Measurements from ENCODE around the gene ANKS1B. TPM values are rescaled to one million over a fixed set of nuclear protein-coding genes. Genes with fewer than 3 reads are reported as not detected.

The ANKS1B gene
- total and polyA plus RNA-seq, 7 donors, result 0.46 to 7.4 (median 3.6) TPM

DNA sequence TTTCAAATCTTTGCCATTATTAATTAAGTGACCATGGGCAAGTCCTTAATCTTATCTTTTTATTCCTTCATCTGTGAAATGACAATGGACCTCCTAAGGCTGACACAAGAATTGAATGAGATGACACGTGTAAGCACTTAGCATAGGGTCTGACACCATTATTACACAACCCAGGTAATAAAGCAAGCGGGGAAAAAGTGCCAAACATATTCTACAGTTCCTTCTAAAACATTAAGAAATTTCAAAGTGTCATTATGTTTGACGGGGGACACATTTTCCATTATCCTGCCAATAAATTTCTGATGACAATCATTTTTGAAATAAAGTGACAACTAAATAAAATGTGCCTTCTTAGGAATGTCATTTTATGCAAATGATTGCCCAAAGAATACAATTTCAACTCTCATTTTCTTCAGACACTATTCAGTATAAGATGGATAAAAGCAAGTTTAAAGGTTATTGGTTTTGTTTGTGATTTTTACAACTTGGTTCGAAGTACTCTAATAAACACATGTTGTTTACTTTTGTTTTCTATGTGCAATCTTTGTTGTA is 3.0 kb downstream of the ANKS1B start:
- Histone ChIP-seq H3K9me3 (no peaks in the 10 kb centered on the region), H3K4me3 (no peak overlapping the region), H3K4me1 (peaks cover 2% of the 10 kb centered on the region), H3K27ac (no peak overlapping the region), H3K36me3 (ENCODE audit: insufficient read depth in 1 of 2, low read depth in 1 of 2) (no peaks in the 10 kb centered on the region), H3K27me3 (ENCODE audit: insufficient read depth in 3 of 3, low read length in 2 of 3) (peaks cover 0 to 17% (median 0%) of the 10 kb centered on the region in 3 donors)
- 59 to 78% (median 61%) methylated on average over 4 of the region's 4 CpGs for WGBS, 3 donors
- no peak for ATAC-seq
- no peak for TF ChIP-seq CTCF (IDR thresholded peaks at IDR 0.05)
- intact Hi-C loops (cut with DNase I), result loop anchor here in 1 of 2 donors (10.0 kb wide), 1 partner anchor 167 kb away; no protein-coding TSS in a partner anchor
- no peak for DNase-seq

- 63 to 77% (median 64%) methylated on average over 2 of the region's 2 CpGs for WGBS, 3 donors
- Histone ChIP-seq H3K9me3 (no peaks in the 10 kb centered on the region), H3K27ac (no peak overlapping the region), H3K27me3 (ENCODE audit: insufficient read depth in 3 of 3, low read length in 2 of 3) (peaks cover 0 to 12% (median 0%) of the 10 kb centered on the region in 3 donors), H3K36me3 (ENCODE audit: insufficient read depth in 1 of 2, low read depth in 1 of 2) (no peaks in the 10 kb centered on the region), H3K4me1 (peaks cover 2% of the 10 kb centered on the region), H3K4me3 (no peak overlapping the region)
- DNase-seq (no peak), ATAC-seq (no peak)
- intact Hi-C loops (cut with DNase I), result no loop called here
- TF ChIP-seq CTCF (IDR thresholded peaks at IDR 0.05), result no peak
These were observed 5.3 kb downstream of the ANKS1B start for GRCh38 chr12:99979471-99979870.

DNA sequence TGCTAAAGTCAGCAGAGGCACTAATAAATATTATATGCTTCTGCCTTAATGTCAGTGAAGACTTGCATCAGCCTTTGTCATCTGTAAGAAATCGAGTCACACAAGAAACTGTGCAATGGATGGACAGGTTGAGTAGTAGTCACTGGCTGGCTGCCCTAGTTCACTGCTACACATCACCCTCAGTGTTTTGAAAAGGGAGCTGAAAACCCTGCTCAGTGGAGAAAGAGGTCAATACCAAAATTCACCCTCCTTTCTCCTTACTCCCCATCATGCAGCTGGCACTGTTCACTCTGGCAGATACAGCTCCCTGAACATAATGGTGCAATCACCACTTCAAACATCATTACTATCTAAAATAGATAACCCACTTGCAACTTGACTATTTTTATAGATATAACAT is 6.6 kb downstream of the ANKS1B start:
- TF ChIP-seq CTCF (IDR thresholded peaks at IDR 0.05), result no peak
- Histone ChIP-seq H3K27me3 (ENCODE audit: insufficient read depth in 3 of 3, low read length in 2 of 3) (no peaks in the 10 kb centered on the region), H3K4me1 (peaks cover 2% of the 10 kb centered on the region), H3K36me3 (ENCODE audit: insufficient read depth in 1 of 2, low read depth in 1 of 2) (no peaks in the 10 kb centered on the region), H3K27ac (no peak overlapping the region), H3K9me3 (no peaks in the 10 kb centered on the region), H3K4me3 (no peak overlapping the region)
- intact Hi-C loops (cut with DNase I), result no loop called here
- 72 to 76% (median 75%) methylated on average over 1 of the region's 1 CpG for WGBS, 3 donors
- ATAC-seq (peak in 2 of 4 donors; percentile 20 to 49), DNase-seq (no peak)

GRCh38 chr12:99977550-99977949 is 7.2 kb downstream of the ANKS1B start:
- no peaks in the 10 kb centered on the region for H3K4me1 ChIP-seq
- TF ChIP-seq CTCF (IDR thresholded peaks at IDR 0.05), result no peak
- H3K27ac ChIP-seq, result no peak overlapping the region
- H3K4me3 ChIP-seq, result no peak overlapping the region
- H3K36me3 ChIP-seq (ENCODE audit: insufficient read depth in 1 of 2, low read depth in 1 of 2), result no peaks in the 10 kb centered on the region
- DNase-seq, result no peak
- 36 to 79% (median 43%) methylated on average over 4 of the region's 4 CpGs for WGBS, 3 donors
- no peaks in the 10 kb centered on the region for H3K27me3 ChIP-seq (ENCODE audit: insufficient read depth in 3 of 3, low read length in 2 of 3)
- H3K9me3 ChIP-seq, result no peaks in the 10 kb centered on the region
- no peak for ATAC-seq
- intact Hi-C loops (cut with DNase I), result no loop called here

GRCh38 chr12:99976762-99977161 is 8.0 kb downstream of the ANKS1B start:
- H3K27me3 ChIP-seq (ENCODE audit: insufficient read depth in 3 of 3, low read length in 2 of 3), result no peaks in the 10 kb centered on the region
- no peaks in the 10 kb centered on the region for H3K36me3 ChIP-seq (ENCODE audit: insufficient read depth in 1 of 2, low read depth in 1 of 2)
- DNase-seq (no peak), ATAC-seq (no peak)
- H3K4me1 ChIP-seq, result no peaks in the 10 kb centered on the region
- no peaks in the 10 kb centered on the region for H3K9me3 ChIP-seq
- intact Hi-C loops (cut with DNase I), result no loop called here
- no peak overlapping the region for H3K27ac ChIP-seq
- no peak overlapping the region for H3K4me3 ChIP-seq
- no peak for TF ChIP-seq CTCF (IDR thresholded peaks at IDR 0.05)
